GM21786 (cell line): ENCODE measurements around the gene FBXO34.

ENCODE experiments used
- ATAC-seq: cut with Tn5 transposase; IDR thresholded peaks from one replicate; pipeline ENCODE4 v1.9.1; 2021; ENCODE audit not compliant: unreplicated experiment

FBXO34 gene

DNA sequence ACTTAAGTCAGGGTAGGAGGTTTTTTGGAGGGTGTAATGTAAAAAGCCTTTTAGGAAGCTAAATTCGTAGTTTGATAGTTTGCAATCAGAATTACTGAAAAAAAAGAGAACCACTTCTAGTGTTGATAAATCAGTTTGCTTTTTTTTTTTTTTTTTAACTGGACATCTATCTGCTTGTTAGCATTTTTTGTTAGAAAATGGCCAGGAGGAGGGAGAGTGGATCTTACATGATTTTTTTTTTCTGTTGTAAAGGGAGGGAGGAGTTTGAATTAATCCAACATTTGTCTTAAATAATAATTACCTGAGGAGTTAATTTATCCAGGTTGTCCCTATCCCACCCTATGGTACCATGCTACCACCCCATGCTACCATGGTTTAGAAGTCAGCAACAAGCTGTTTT lies 1.2 kb downstream of the FBXO34 start:
- no peak for ATAC-seq

DNA sequence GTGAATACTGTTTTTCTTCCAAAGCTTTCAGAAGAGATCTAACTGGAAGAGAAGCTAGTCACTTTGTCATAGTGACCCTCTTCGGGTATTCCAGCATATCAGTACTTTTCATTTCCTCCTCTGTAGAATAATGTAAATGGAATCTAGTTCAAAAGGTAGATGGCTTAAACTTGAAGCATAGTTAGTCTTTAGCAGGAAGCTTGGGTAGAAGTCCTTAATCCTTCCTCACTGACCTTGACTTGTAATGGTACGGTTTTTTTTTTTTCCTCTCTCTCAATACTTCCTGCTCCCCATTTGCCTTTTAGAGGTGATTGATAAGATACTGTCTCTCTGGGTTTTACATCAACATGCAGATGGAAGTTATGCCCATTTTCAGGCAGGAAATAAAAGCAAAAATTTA lies 1.7 kb downstream of the FBXO34 start:
- ATAC-seq = no peak

DNA sequence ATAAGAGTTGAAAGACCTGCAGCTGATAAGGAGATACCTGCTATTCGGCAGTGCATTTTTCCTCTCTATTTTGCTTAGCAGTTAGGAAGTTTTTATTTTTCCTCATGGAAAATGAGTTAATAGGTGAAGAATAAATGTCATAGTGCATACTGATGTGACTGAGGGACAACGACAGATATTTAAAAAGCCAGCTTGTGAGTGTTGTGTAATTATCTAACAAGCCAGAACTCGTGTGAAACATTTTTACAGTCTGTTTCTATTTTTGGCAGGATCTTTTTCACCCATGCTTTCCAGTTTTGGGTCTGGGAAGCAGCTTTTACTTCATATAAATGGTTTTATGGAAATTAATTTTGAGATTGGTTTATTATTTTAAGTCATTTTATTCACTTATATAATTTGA lies 2.9 kb downstream of the FBXO34 start:
- ATAC-seq = no peak

DNA sequence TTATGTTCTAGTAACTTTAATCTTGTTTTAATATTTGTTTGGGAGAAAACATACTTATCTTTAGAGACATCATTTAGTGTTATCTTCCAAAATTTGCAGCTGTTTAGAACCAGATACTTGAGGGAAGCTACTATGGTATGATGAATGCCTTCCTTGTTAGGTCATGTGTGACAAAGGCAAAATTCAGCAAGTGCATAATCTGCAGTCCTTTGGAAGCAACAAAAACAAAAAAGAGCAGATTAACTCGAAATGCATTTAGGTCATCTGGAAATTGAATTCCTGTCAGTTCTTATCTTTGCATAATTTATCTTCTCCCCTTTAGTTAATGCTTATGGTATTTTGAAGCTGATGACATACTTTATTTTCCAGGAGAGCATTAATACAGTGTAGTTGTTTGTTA lies 3.5 kb downstream of the FBXO34 start:
- no peak for ATAC-seq

DNA sequence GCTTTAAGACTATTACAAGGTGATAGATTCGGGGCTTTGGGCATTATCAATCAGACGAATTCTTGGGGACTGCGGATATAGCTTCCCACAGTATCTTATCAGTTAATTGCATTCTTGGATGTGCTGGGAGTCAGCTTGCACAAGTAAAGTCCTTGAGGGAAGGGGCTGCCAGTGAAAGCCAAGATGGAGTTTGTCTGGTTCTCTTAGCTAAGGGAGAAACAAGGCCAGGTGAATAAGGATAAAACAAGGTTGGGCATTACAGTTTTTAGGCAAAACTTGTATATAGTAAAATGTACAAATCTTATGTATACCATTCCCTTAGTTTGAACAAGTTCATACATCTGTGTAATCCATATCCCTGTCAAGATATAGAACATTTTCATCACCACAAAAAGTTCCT lies 5.5 kb downstream of the FBXO34 start:
- no peak for ATAC-seq

DNA sequence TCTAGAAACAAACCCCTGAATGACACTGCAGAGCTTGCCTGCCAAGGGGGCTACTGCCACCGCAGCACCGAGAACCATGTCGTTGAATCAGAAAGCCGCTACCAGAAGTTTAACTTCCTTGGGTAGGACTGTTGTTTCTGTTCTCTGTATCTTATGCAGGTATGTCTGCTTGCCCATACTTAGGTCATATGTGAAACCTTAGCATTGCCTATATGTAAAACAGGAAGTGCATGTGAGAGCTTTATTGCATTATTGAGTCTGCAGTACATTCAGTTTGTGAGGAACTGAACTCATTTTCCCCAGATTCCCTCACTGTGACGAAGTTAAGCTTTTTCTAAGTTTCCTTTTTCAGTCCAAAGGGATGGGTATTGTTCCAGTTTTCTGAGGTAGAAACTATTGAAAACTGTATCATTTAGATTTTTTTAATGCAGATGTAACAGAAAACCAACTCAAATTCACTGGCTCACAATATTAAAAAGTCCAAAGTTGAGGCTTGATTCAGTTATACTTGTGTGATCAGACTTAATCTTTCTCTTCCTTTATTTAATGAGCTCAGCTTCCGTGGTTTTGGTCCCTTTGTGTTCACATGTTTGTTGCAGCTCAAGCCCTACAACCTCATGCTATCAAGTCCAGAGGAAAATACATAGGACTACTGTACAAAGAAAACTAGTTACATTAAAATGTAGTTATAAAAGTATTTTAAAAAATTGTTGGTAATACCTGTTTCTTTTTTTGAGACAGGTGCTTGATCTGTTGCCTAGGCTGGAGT lies 6.9 kb downstream of the FBXO34 start:
- ATAC-seq = peak; percentile 91

DNA sequence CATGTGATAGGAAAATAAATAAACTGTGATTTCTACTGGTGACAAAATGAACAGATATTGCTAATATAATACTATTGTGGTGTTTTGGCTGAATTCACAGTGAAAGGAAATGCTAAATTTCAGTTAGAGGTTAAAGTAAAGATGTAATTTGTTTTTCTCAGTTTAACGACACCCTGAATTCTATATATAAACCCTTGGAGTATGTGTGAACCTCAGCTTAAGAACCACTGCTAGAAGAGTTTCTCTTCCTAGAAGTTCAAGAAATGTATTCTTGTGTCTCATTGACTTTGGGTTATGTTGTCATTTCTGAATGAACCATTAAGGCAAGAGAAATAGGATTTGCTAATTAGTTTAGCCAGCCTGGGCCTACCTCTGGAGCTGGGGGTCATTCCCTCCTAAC lies 8.2 kb downstream of the FBXO34 start:
- no peak for ATAC-seq

DNA sequence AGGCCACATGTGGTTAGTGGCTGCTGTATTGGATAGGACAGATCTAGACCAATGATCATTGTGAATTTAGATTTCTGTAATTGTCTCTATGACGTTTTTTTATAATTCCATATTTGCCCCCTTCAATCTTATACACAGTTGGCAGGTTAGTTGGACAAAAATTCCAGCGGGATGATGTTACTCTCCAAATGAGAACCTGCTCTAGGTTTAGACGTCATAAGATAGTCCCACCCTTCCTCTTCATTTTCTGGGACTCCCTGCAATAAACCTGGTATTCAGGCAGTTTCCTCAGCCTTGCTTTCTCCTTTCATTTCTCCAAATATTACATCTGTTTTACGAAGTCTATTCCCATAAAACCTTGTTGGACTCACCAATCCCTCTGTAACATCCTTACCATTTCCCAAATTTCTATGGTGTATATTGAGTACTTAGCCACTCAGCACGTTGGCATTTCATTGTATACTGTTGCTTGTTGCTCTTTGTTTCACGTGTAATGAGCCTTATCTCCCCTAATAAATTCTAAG lies 10.2 kb downstream of the FBXO34 start:
- no peak for ATAC-seq

DNA sequence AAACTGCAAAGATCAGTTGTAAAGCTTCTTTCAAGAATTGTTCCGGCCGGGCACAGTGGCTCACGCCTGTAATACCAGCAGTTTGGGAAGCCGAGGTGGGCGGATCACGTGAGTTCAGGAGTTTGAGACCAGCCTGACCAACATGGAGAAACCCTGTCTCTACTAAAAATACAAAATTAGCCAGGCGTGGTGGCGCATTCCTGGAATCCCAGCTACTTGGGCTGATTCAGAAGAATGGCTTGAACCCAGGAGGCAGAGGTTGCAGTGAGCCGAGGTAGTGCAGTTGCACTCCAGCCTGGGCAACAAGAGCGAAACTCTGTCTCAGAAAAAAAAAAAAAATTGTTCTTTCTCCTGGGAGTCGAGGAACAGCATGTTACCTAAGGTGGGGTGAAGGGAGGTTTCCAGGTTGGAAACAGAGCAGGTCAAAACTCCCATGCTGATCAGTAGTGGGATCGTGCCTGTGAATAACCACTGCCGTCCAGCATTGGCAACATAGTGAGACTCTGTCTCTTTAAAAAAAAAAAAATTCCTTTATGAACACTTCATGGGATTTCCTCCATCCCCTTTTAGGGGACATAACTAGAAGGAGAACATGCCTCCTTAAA lies 13.9 kb downstream of the FBXO34 start:
- ATAC-seq = no peak

DNA sequence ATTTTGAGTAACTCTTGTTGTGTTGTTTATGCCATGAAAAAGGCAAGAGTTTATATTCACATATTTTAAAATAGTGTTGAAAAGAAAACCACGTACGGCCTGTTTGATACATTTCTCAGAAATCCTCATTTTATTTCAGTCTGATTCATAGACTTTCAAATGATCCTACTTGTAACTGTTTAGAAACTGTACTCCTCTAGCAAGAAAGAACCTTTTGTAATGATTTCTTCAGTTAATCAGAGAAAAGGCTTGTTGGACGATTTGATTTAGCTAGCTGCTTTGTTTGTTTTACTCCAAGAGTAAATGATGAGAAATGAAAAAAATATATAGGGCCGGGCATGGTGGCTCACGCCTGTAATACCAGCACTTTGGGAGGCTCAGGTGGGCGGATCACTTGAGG lies 17.2 kb downstream of the FBXO34 start:
- no peak for ATAC-seq

DNA sequence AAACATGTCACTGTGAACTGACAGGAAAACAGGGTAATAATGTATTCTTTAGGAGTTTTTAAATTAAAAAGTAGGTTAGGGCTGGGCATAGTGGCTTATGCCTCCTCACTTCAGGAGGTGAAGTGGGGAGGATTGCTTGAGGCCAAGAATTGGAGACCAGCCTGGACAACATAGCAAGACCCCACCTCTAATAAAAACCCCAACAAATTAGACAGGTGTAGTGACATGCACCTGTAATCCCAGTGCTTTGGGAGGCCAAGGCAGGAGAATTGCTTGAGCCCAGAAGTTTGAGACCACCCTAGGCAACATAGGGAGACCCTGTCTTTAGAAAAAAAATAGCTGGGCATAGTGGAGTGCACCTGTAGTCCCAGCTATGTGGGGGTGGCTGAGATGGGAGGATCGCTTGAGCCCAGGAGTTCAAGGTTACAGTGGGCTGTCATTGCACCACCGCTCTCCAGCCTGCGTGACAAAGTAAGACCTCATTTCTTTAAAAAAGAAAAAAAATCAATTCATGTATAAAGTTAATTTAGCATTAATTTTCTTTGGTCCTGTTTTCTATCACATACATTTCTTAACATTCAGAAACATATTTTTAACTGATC lies 20.4 kb downstream of the FBXO34 start:
- ATAC-seq = no peak

DNA sequence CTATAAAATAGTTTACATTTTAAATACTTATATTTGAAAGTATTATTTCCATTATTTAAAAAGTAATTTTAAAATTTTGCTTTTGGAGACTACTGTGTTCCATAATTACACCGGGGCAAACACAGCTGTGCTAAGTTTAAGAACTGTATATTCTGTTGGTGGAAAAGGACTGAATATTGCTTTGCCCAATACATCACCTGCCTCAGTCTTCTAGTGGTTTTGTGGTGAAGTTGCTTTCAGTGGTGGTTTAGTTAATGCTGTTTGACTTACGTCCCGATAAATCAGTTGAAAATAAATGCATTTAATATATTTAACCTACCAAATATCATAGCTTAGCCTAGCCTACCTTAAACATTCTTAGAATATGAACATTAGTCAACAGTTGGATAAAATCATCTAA lies 23.4 kb downstream of the FBXO34 start:
- ATAC-seq = no peak

DNA sequence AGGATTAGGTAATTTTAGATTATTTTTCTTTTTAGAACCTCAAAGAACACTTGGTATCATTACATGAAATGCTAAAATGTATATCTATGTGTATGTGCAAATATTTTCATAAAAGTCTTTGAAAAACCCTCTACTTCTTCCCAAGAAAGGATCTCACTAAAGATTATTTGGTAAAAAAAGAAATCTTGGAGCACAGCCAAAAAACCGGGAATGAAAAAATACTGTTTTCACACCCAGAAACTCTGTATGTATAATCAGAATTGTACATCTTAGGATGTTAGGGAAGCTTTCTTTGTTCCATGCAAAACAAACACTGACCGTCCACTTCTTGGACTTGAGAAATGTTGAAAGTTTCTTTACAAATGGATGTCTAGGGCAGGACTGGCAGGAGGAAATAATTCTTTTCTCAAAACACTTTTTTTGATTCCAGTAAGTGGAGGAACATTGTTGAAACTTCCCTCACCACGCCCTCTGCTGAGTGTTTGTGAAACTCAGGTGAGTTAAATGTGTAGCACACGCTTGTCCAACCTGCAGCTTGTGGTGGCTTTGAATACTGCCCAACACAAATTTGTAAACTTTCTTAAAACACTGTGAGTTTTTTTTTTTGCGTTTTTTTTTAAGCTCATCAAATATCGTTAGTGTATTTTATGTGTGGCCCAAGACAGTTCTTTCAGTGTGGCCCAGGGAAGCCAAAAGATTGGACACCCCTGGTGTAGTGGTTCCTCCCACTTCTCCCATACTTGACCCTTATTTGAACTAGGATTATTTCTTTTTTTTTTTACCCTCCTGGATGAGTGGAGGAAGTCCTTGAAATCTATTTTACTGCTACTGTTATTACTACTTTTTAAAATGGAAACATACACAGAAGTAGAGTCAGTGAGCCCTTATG lies 26.6 kb downstream of the FBXO34 start:
- ATAC-seq = no peak

DNA sequence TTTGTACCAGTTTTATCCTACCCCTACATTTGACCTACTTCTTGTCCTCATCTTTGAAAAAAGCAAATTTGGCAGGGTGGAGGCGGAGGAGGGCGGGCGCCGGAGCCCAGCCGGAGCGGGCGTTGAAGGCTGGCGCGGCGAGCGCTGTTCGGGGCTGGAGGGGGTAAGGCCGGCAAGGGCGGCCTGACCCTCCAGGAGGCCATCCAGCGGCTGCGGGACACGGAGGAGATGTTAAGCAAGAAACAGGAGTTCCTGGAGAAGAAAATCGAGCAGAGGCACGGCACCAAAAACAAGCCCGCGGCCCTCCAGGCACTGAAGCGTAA lies 27.2 kb downstream of the FBXO34 start:
- no peak for ATAC-seq

DNA sequence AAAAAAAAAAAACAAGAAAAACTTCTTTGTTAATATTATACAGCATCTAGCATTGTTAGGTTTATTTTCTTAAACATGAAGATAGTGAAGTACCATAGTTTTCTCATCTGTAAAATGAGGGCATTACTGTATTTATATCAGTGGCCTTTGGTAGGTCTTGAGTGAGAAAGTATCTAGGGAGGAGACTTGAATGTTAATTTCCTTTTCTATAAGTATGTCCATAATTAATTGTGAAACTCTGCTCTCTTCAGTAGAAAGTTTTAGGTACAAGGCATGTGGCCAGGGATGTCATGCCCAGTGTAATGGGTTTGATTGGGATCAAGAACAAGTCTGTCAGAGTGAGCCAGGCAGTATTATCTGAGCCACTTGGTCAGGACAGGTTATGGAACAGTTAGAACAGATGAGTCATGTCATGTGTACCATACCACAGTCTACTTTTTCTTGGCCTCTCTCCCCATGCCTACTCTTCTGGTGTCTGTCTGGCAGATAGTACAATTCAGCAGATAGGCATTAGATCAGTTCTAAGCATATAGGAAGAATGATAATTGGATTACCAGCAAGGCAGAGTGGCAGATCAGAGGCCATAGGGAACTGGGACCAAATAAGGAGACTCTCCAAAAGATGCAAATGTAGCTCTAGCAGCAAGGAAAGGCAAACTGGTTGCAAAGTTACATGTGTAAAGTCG lies 30.4 kb downstream of the FBXO34 start:
- ATAC-seq = peak; percentile 62

DNA sequence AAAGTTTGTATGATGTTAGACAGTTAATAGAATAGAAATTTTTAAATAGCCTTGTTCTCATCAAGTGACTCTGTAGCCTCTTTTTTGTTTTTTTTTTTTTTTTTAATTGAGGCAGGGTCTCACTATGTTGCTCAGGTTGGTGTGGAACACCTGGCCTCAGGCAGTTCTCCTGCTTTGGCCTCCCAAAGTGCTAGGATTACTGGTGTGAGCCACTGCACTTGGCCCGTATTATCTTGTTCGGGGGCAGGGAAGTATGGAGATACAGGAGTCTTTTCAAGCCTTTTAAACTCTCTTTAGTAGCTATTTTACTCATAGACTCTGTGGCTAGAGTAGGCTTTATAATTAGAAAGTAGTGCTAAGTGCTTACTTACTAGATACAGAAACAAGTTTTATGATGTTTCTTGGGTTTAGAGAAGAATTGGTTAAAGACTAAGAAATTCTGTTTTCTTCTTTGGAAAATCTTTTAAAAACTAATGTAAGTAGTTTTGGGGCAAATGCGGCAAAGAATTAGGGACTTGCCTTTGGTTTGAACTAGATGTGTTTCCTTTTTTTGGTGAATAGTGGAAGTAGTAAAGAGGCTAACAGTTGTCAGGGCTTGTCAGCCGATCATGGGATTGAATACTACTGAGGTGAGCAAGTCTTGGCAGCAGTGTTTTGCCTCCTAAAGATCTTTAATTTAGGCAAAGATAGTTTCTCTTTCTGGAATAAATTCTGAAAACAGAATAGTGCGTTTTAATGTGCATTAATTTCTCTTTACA lies 31.3 kb downstream of the FBXO34 start:
- ATAC-seq = no peak

DNA sequence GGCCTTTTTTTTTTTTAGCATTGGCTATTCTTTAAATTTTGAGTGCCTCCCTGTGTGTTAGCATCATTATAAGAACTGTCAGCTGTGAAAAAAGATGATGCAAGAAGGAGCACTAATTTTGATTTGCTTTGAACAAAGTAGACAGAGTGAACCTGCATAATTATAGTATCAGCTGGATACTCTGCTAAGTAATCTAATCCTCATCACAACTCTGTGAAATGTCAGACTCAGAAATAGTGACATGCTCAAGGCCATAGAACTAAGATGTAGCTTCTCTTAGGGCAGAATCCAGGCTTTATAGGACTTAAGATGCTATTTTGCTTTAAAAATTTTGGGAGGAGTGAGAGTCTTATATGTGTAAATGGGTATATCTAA lies 31.9 kb downstream of the FBXO34 start:
- ATAC-seq = no peak

DNA sequence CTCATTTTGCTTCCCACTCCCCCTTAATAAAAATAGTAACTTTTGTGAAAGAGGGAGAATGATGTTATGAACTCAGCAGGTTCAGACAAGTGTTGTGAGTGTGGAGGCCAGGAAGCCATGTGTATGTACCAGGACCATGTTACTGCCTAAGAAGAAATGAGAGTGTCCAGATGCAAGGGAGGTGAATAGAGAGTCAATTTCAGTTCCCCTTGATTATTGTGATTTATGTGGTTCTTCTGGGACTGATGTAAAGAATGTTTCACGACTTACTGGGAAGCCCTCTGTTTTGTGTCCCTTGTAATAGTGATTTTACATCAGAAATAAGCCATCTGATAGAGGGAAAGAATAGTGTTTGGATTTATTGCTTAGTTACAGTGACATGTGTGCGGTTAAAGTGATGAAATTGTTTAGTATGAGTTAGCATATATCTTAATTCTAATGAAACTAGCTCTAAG lies 32.5 kb downstream of the FBXO34 start:
- peak; percentile 50 for ATAC-seq

DNA sequence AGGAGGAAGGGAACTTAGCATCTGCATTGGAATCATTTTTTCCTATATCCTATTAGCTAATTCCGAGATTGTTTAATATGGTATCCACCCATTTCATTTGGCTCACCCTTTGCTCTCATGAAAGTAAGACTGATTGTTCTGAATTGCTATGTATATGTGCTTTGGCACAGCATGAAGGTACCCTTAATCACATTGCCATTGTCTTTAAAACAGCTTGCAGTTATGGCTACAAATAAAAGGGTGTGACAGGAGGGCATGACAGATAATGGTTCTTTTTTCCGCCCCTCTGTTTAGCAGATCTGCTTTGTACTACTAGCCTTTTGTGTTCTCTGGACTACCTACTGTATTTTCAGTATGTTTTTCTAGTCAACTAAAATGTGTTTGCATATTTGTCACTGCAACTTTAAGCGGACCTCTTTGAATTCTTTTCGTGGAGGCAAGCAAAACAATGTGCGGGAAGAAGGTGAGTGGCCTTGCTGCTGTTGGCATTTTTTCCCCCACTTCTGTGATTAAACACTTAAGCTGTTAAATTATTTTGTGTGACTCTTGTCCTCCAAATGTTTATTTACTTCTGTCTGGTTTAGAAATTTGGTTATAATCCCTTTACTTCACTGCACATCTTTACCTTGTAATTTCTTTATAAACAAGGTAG lies 35.8 kb downstream of the FBXO34 start:
- ATAC-seq = no peak

DNA sequence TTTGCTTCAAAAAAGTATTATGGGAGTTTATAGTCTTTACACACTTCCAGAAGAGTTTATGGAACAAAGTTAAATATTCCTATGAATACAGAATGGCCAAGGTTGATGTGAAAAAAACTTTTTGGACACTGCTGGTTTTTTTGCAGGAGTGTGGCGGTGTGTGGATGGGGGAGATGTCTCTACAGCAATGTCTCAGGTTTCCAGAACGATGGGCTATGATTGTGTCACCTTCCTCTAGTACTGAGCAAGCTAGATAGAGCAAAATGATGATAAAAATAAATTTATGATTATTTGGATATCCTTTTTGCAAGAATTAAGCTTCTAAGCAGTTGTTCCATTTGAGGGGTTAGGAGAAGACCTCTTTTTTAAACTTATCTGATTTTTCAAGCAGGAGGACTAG lies 37.9 kb downstream of the FBXO34 start:
- no peak for ATAC-seq
